ENCODE data around the gene TRIM47. TPM values are rescaled to one million over a fixed set of nuclear protein-coding genes. Genes with fewer than 3 reads are reported as not detected.
"Not testable (repeated sequence)": the region's sequence is repeated elsewhere in the genome, so short reads cannot be mapped to it uniquely, and the experiment has no call there.

The TRIM47 gene
- total RNA-seq, 1 experiment from 2014 or later: 40.4 TPM

DNA sequence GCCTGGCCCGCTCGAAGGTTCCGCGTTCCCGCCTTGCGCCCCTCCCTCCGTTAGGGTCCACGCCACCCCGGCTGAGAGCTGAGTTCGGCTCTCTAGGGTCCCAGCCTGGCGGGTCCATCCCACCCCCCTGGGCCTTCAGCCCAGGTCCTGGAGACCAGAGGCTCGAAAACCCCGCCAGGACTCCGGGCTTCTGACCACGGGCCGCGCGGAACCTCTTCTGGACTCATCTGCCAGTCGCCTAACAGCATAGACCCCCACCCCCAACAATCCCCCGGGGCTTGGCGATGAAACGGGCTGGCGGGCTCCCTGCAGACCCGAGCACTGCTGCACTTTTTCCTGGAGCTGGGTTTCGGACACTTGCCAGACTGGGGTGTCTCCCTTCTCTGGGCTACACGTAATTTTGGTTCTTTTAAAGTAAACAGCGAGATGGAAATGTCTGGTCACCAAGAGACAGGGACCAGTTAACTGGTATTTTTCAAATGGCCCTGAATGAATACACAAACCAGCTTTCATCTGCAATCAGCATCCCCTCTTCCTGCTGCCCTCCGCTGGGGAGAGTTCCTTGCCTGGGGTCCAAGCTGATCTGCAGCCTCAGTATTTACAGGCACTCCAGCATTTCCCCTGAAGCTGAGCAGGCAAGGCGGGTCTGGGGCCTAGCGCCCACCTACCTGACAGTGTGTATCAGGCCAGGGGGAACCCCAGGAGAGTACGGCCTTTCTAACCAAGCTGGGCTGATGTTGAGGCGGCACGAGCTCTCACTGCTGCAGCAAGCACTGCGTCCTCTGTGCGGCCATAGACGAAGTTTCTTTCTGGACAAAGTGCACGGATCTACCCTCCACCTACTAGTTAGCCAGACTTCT, 19.0 kb upstream of the TRIM47 start:
- Histone ChIP-seq H3K27me3 (no peaks in the 10 kb centered on the region), H3K9me3 (no peaks in the 10 kb centered on the region), H3K4me3 (peak overlapping the region; percentile 92), H3K36me3 (peaks cover 74% of the 10 kb centered on the region)
- no peak for DNase-seq

DNA sequence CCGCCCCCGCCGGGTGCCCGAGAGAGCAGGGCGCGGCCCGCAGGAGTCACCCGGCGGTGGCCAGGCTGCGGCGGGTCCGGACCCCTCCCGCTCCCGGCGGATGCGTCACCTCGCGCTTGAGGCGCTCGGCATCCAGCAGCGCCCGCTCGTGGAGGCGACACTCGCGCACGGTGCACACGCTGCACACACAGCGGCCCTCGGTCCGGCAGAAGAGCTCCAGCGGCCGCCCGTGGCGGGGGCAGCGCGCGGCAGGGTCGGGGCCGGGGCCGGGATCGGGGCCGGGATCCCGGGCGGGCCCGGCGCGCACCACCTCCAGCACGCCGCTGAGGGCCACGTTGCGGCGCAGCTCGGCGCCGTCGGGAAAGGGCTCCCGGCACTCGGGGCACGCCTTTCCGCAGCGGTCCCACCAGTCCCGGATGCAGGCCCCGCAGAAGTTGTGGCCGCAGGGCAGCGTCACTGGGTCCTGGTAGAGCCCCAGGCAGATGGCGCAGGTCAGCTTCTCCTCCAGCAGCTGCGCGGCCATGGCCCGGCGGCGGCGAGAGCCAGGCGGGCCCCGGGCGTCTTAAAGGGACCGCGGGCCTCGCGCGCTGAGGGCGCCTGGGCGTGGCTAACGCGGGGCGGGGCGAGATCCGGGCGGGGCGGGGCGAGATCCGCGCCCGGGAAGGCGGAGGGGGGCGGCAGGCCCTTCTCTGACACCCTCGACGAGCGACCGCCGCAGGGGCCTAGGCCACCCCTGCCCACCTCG, 18.2 kb upstream of the TRIM47 start, which contains the start of gene TRIM65:
Gene TRIM65 (minus strand): TSS at position 537 of the 745 bp plus-strand sequence. CDS start 14 bp downstream, at position 523.
- H3K27me3 ChIP-seq: no peaks in the 10 kb centered on the region
- DNase-seq: peak; percentile 85
- H3K36me3 ChIP-seq: peaks cover 69% of the 10 kb centered on the region
- peak within 1 kb of the TSS; percentile 92 for H3K4me3 ChIP-seq
- H3K9me3 ChIP-seq: no peaks in the 10 kb centered on the region

DNA sequence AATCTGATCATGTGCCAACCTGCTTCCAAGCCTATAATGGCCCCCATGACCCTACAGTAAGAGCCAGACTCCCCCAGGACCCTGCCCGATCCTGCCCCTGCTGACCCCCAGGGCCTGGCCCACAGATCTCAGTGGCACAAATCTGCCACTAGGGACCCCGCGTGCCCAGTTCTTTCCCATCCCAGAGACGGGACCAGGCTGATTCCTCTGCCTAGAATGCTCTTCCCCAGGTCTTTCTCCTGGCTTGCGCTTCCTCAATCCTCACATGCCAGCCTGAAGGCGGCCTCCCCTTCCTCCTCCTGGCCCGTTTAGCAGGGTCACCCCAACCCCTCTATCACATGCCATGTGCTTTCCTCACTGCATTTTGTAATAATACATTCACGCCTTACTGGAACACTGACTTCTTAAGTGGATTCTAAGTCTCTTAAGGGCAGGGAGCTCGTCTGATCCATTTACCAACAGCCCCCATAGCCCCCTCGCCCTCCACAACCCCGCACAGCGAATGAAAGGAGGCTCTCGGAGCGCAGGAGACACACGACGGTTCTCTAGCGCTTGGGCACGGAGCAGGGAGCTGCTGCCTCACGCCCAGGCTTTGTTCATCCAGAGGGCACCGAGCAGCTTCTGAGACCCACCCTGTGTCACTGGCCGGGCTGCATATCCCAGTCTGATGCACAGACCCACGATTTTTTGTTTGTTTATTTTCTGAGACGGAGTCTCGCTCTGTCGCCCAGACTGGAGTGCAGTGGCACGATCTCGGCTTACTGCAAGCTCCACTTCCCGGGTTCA, 17.2 kb upstream of the TRIM47 start:
- no peaks in the 10 kb centered on the region for H3K27me3 ChIP-seq
- H3K4me3 ChIP-seq: peak overlapping the region; percentile 92
- no peaks in the 10 kb centered on the region for H3K9me3 ChIP-seq
- peaks cover 67% of the 10 kb centered on the region for H3K36me3 ChIP-seq
- peak; percentile 45 for DNase-seq

GRCh38 chr17:75894049-75894733, 15.8 kb upstream of the TRIM47 start:
- peaks cover 66% of the 10 kb centered on the region for H3K36me3 ChIP-seq
- no peak for DNase-seq
- H3K4me3 ChIP-seq: no peak overlapping the region
- H3K9me3 ChIP-seq: no peaks in the 10 kb centered on the region
- no peaks in the 10 kb centered on the region for H3K27me3 ChIP-seq

DNA sequence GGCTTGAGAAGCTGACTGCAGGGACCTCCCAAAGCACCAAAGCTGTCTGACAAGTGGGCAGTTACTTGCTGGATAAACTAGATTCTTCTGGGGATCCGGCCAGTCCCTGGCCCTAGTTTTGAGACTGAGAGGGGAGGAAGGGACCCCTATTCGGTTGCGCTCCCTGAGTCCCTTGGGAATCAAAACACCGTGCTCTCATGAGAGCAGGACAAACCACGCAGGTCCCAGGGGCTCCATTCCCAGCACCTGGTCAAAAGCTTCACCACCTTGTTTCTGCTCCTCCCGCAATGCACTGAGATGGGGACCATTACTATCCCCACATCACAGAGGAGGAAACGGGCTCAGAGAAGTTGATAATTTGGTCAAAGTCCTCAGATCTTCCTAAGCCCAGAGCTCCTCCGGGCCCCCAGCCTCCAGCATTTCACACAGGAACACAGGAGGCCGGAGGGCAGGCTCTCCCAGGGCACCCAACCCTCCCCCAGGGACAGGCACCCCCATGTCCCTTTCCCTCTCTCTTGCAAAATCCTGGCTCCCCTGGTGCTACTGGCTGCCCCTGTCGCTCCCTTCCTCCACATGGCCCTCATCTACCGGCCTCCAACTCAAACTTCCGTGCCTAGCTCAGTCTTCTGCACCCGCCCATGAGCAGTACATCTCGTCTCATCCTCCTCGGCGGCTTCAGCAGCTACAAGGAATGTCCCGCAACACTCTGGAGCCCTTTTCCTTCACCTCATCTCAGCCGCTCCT, 15.1 kb upstream of the TRIM47 start:
- H3K27me3 ChIP-seq: no peaks in the 10 kb centered on the region
- DNase-seq: no peak
- no peak overlapping the region for H3K4me3 ChIP-seq
- peaks cover 58% of the 10 kb centered on the region for H3K36me3 ChIP-seq
- no peaks in the 10 kb centered on the region for H3K9me3 ChIP-seq

DNA sequence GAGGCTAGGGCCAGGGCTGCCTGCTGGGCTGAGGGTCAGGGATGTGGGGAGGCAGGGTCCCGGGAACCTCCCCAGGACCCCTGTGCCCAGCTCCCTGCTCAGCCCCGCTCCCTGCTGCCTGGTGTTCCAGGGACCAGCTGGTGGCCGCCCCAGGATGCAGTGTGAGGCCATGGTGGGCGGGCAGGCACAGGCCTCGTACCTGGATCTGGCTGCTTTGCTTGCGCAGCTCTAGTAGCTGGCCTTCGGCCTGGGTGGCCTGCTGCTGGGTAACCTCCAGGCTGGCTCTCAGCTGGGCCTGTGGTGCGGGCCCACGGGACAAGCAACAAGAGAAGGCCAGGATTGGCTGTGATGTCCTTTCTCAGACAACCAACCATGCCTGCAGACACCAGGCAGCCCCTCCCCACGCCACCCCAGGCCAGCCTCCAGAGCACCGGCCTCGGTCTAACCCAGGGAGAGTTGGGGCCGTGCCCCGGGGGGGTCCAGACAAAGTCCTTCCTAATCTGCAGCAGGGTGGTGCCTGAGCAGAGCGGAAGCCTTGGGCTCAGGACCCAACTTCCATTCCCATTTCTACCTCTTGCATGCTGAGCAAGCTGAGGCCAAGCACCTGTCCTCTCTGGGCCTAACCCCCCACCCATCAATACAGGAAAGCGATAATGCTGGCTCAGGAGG, 14.3 kb upstream of the TRIM47 start:
- no peak overlapping the region for H3K4me3 ChIP-seq
- no peaks in the 10 kb centered on the region for H3K9me3 ChIP-seq
- peaks cover 53% of the 10 kb centered on the region for H3K36me3 ChIP-seq
- H3K27me3 ChIP-seq: no peaks in the 10 kb centered on the region
- DNase-seq: no peak

DNA sequence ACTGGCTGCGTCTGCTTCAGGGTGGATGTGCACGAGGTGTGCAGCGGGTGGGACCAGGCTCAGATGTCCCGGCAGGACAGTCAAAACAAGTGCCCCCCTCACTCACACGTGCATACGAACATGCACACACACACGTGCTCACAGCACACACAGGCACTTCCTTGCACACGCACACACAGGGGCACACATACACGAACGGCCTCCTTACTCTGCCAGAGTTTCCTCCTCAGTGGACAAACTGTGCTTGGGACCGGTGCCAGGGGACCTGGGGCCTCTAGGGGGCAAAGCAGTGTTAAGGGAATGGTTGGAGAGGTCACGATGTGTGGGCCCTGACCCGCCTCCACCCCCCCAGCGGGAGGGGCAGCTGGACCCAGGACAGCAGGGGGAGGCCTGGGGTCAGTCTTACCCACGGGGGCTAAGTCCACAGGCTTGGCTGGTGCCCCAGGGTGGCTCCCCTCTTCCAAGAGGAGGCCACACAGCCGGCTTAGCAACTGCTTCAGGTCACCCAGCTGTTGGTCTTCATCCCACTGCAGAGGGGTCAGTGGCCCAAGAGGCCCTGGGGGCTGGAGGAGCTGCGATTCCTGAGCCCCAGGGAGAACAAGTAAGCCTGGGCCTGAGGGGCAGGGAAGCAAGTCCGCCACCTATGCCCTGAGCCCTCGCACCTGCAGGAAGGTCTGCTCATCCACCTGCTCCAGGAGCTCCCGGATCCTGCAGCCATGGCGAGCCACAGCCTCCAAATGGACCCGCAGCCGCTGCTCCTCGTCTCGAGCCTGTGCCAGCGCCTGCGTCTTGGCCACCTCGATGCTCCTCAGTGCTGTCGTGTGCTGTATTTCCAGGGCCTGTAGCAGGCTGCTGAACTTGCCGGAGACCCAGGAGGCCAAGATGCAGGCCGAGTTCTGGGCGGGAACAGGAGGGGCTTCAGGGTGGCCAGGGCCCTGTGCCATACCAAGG, 13.5 kb upstream of the TRIM47 start:
- H3K4me3 ChIP-seq: no peak overlapping the region
- H3K27me3 ChIP-seq: no peaks in the 10 kb centered on the region
- DNase-seq: no peak
- H3K9me3 ChIP-seq: no peaks in the 10 kb centered on the region
- H3K36me3 ChIP-seq: peaks cover 48% of the 10 kb centered on the region

- peaks cover 48% of the 10 kb centered on the region for H3K36me3 ChIP-seq
- DNase-seq: no peak
- H3K9me3 ChIP-seq: no peaks in the 10 kb centered on the region
- no peaks in the 10 kb centered on the region for H3K27me3 ChIP-seq
- no peak overlapping the region for H3K4me3 ChIP-seq
Measured at GRCh38 chr17:75891022-75891604, 12.7 kb upstream of the TRIM47 start.

- DNase-seq: no peak
- H3K36me3 ChIP-seq: peaks cover 35% of the 10 kb centered on the region
Measured at GRCh38 chr17:75889454-75889853, 11.1 kb upstream of the TRIM47 start.

GRCh38 chr17:75888484-75888883, 10.1 kb upstream of the TRIM47 start:
- no peak for DNase-seq
- H3K9me3 ChIP-seq: no peaks in the 10 kb centered on the region
- no peak overlapping the region for H3K4me3 ChIP-seq
- peaks cover 34% of the 10 kb centered on the region for H3K36me3 ChIP-seq
- H3K27me3 ChIP-seq: no peaks in the 10 kb centered on the region

More at GRCh38 chr17:75889454-75889853, 11.1 kb upstream of the TRIM47 start:
- no peaks in the 10 kb centered on the region for H3K9me3 ChIP-seq
- no peaks in the 10 kb centered on the region for H3K27me3 ChIP-seq
- H3K4me3 ChIP-seq: no peak overlapping the region

- H3K4me3 ChIP-seq, H3K27me3 ChIP-seq: not testable (repeated sequence)
- peaks cover 14% of the 10 kb centered on the region for H3K36me3 ChIP-seq
Measured at GRCh38 chr17:75885860-75886259, 7.5 kb upstream of the TRIM47 start.

GRCh38 chr17:75885431-75885830, 7.0 kb upstream of the TRIM47 start:
- no peaks in the 10 kb centered on the region for H3K9me3 ChIP-seq
- DNase-seq: no peak

More at GRCh38 chr17:75885860-75886259, 7.5 kb upstream of the TRIM47 start:
- not testable (repeated sequence) for H3K9me3 ChIP-seq, DNase-seq

GRCh38 chr17:75881678-75882454, 3.5 kb upstream of the TRIM47 start:
- no peak for DNase-seq
- Histone ChIP-seq H3K4me3 (no peak overlapping the region), H3K36me3 (no peaks in the 10 kb centered on the region; the same call in 1 of the 2 replicates), H3K27me3 (no peaks in the 10 kb centered on the region), H3K9me3 (no peaks in the 10 kb centered on the region)

More at GRCh38 chr17:75885431-75885830, 7.0 kb upstream of the TRIM47 start:
- Histone ChIP-seq H3K27me3 (no peaks in the 10 kb centered on the region), H3K4me3 (no peak overlapping the region), H3K36me3 (peaks cover 11% of the 10 kb centered on the region)

Measured in MG63 (cell line).